HG03469 (cell line): Measurements from ENCODE around the gene CYFIP2.

Experiments
- ATAC-seq: cut with Tn5 transposase; IDR thresholded peaks from one replicate; pipeline ENCODE4 v1.9.1; 2021; ENCODE audit warnings: mild to moderate bottlenecking, moderate library complexity, moderate number of reproducible peaks; ENCODE audit not compliant: unreplicated experiment

The CYFIP2 gene

GRCh38 chr5:157312492-157312891 lies 46.6 kb downstream of the CYFIP2 start:
- ATAC-seq = peak; percentile 67

GRCh38 chr5:157322581-157322980 lies 56.7 kb downstream of the CYFIP2 start:
- no peak for ATAC-seq

- ATAC-seq = no peak
Measured at GRCh38 chr5:157323107-157323706, 57.3 kb downstream of the CYFIP2 start.

- no peak for ATAC-seq
Measured at GRCh38 chr5:157324237-157324636, 58.3 kb downstream of the CYFIP2 start.

- ATAC-seq = no peak
Measured at GRCh38 chr5:157326440-157327005, 60.6 kb downstream of the CYFIP2 start.

GRCh38 chr5:157327771-157328170 lies 61.8 kb downstream of the CYFIP2 start:
- no peak for ATAC-seq

GRCh38 chr5:157328277-157328912 lies 62.5 kb downstream of the CYFIP2 start:
- ATAC-seq = peak; percentile 73

GRCh38 chr5:157331807-157332206 lies 65.9 kb downstream of the CYFIP2 start:
- no peak for ATAC-seq

GRCh38 chr5:157335534-157336422 lies 69.9 kb downstream of the CYFIP2 start:
- no peak for ATAC-seq

- no peak for ATAC-seq
Measured at GRCh38 chr5:157336423-157336744, 70.5 kb downstream of the CYFIP2 start.

- ATAC-seq = no peak
Measured at GRCh38 chr5:157339409-157339808, 73.5 kb downstream of the CYFIP2 start.

- ATAC-seq = no peak
Measured at GRCh38 chr5:157342822-157343402, 77.0 kb downstream of the CYFIP2 start.

GRCh38 chr5:157343842-157344790 lies 78.2 kb downstream of the CYFIP2 start:
- no peak for ATAC-seq

GRCh38 chr5:157345067-157345466 lies 79.1 kb downstream of the CYFIP2 start:
- ATAC-seq = no peak

GRCh38 chr5:157345485-157345884 lies 79.6 kb downstream of the CYFIP2 start:
- no peak for ATAC-seq

- ATAC-seq = no peak
Measured at GRCh38 chr5:157347301-157348048, 81.6 kb downstream of the CYFIP2 start.

GRCh38 chr5:157348049-157348400 lies 82.1 kb downstream of the CYFIP2 start:
- no peak for ATAC-seq

GRCh38 chr5:157350939-157351801 lies 85.2 kb downstream of the CYFIP2 start:
- no peak for ATAC-seq

- no peak for ATAC-seq
Measured at GRCh38 chr5:157351802-157352092, 85.8 kb downstream of the CYFIP2 start.
